Peyer's patch (tissue), 4 donors: ENCODE results near the gene SLC39A11.

Experiments
- CTCF ChIP-seq, 6 experiments: fragments of 450-650 bp in 4 of 6; fragments of 200-600 bp in 2 of 6; sonication (generic) in 1 of 6; IDR thresholded peaks; one replicate each; pipeline ENCODE4 v1.5.1; 2017 to 2019; ENCODE audit warnings: antibody characterized with exemption in 6 of 6, mild to moderate bottlenecking in 3 of 6, moderate library complexity in 1 of 6
- POLR2A ChIP-seq, 2 donors: fragments of 450-650 bp; IDR thresholded peaks; one replicate each; pipeline ENCODE4 v1.5.1; 2017; ENCODE audit warnings: antibody characterized with exemption in 2 of 2, mild to moderate bottlenecking in 2 of 2, moderate library complexity in 2 of 2

- no peak for TF ChIP-seq POLR2A (IDR thresholded peaks at IDR 0.05)
- TF ChIP-seq CTCF (IDR thresholded peaks at IDR 0.05) = no peak
Measured at GRCh38 chr17:72615627-72615991, 476.9 kb downstream of the SLC39A11 start.
